NCI-H146 (cell line): ENCODE results near the gene TRIM4.
A peak's percentile ranks its signal among the peaks of the same experiment; 100 is the strongest.
"Not testable (repeated sequence)": the region's sequence is repeated elsewhere in the genome, so short reads cannot be mapped to it uniquely, and the experiment has no call there.

Experiments
- DNase-seq: peaks from one replicate; lab custom pipeline; 2025; lab: John Stamatoyannopoulos, UW

TRIM4 gene

GRCh38 chr7:99918959-99919813 is at the start of gene TRIM4:
Gene TRIM4 (minus strand): TSS chr7:99919530. CDS start chr7:99919401, 129 bp downstream.
- peak; percentile 88 for DNase-seq

GRCh38 chr7:99958564-99959227 is 39.4 kb upstream of the TRIM4 start:
- no peak for DNase-seq

GRCh38 chr7:99955247-99955646 is 35.9 kb upstream of the TRIM4 start:
- DNase-seq = no peak

- DNase-seq = not testable (repeated sequence)
These were observed 35.3 kb upstream of the TRIM4 start for GRCh38 chr7:99954643-99955042.

- no peak for DNase-seq
These were observed 34.3 kb upstream of the TRIM4 start for GRCh38 chr7:99953649-99954048.

GRCh38 chr7:99952649-99953048 is 33.3 kb upstream of the TRIM4 start:
- DNase-seq = not testable (repeated sequence)

- DNase-seq = not testable (repeated sequence)
These were observed 31.5 kb upstream of the TRIM4 start for GRCh38 chr7:99950819-99951218.

GRCh38 chr7:99949645-99950228 is 30.4 kb upstream of the TRIM4 start:
- peak; percentile 34 for DNase-seq

- no peak for DNase-seq
These were observed 28.3 kb upstream of the TRIM4 start for GRCh38 chr7:99947608-99948007.

- DNase-seq = peak; percentile 94
These were observed 25.3 kb upstream of the TRIM4 start for GRCh38 chr7:99944497-99945070.

GRCh38 chr7:99943641-99944496 is 24.5 kb upstream of the TRIM4 start:
- DNase-seq = peak; percentile 99

- no peak for DNase-seq
These were observed 19.0 kb upstream of the TRIM4 start for GRCh38 chr7:99938296-99938695.

GRCh38 chr7:99935009-99935408 is 15.7 kb upstream of the TRIM4 start:
- DNase-seq = not testable (repeated sequence)

- DNase-seq = no peak
These were observed 11.0 kb upstream of the TRIM4 start for GRCh38 chr7:99930376-99930775.

- DNase-seq = no peak
These were observed 10.4 kb upstream of the TRIM4 start for GRCh38 chr7:99929730-99930053.

- peak; percentile 90 for DNase-seq
These were observed 9.8 kb upstream of the TRIM4 start, which contains the start of gene GJC3 for GRCh38 chr7:99928994-99929729. Gene GJC3 (minus strand): TSS chr7:99929620. CDS start chr7:99929620, 0 bp downstream.

- no peak for DNase-seq
These were observed 8.9 kb upstream of the TRIM4 start for GRCh38 chr7:99928188-99928587.

- DNase-seq = no peak
These were observed 8.2 kb upstream of the TRIM4 start for GRCh38 chr7:99927536-99927935.

- no peak for DNase-seq
These were observed 7.0 kb upstream of the TRIM4 start for GRCh38 chr7:99926321-99926720.

- DNase-seq = no peak
These were observed 3.9 kb upstream of the TRIM4 start for GRCh38 chr7:99923200-99923599.

- DNase-seq = no peak
These were observed 819 bp upstream of the TRIM4 start for GRCh38 chr7:99920149-99920548.
